Measurements from ENCODE around the gene HOXB8.

The HOXB8 gene

DNA sequence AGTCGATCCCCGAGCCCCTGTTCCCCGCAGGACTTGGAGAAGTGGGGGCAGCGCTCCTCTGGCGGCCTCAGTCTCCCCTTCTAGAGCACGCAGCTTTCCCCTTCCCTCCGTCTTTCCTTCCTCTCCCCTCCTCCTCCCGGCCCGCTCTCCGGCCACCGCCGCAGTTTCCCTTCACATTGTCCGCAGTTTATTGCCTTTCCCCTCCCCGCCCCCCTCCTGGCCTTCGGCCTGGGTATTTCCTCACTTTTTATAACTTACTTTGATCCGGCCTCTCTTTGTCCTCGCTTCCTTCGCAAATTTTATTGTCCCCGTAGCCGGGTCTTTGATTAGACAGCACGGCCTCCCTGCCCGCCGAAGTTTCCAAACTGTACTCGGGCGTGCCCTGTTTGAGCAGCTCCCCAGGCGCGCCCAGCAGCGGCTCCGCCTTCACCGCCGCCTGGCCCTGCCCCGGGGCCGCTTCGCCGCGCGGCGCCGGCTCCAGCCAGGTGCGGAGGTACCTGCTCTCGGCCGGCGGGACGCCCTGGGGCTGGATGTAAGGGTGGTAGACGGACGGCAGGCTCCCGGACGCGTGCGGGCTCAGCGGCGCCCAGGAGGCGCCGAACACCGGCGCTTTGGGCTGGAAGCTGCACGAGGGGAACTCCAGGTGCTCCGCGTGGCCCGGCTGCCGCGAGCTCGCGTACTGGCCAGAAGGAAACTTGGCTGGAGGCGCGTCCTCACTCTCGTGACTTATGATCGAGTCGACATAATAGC lies 10.6 kb upstream of the HOXB8 start:
- DNase-seq (ENCODE audit: extremely low spot score, insufficient read length, low read depth), result no peak
- peak; percentile 15 for FAIRE-seq

DNA sequence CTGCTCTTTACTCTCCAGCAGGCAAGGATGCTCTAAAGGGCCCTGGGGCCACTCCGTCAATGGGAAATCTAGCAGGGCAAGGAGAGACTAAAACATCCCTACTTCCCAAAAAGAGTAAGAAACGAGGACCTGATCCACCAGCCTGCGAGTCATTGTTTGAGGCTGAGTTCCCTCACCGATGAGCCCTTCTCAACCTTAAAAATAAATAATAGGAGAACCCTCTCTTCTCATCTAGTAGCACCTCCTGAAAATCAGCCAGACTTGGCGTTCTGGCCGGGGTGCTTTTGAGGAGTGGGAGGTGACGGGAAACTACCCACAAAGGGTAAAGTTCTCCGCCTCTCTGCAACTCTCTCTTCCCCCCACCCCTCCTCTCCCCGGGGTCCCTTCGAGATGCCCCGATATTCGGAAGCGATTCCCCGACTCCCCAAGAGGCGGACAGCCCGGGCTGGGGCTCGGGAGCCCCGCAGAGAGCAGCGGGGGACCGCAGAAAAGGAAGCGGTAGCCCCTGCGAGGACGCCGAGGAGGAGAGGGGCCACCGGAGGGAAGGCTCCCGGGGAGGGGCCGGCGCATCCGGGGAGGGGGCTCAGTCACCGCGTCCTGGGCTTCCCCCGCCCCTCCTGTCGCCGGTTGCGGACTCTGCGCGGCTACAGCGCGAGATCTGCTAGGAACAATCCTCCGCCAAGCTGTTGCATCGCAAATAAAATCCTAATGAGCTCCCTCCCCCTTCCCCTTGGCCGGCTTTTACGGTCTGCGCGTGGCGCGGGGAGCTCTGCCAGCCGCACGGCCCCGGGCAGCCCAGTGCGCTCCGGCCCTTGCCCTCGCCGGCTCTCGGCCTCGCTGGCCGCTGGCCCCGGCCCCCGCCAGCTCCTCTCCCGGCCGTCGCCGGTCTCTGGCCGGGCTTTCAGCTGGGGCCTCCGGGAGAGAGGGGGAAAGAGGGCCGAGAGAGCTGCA lies 9.7 kb upstream of the HOXB8 start:
- DNase-seq (ENCODE audit: extremely low spot score, insufficient read length, low read depth) (no peak), FAIRE-seq (no peak)

DNA sequence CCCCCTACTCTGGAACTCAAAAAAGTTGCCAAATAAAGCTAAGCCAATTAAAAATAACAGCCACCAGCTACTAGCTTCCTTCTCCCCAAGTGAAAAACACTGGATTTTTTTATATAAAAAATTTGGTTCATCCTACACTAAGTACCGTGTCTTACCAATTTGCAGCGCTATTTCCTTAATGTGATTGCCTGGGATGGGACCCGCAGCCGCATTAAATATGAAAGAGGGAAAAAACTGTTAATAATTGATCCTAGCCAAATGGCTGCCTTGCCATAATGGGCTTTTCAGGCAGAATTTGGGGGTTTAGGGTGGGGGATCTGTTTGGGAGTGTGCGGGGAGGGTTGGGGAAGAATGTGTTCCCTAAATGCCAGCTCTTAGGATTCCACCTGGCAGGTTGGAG lies 9.0 kb upstream of the HOXB8 start:
- DNase-seq (ENCODE audit: extremely low spot score, insufficient read length, low read depth), result no peak
- no peak for FAIRE-seq

DNA sequence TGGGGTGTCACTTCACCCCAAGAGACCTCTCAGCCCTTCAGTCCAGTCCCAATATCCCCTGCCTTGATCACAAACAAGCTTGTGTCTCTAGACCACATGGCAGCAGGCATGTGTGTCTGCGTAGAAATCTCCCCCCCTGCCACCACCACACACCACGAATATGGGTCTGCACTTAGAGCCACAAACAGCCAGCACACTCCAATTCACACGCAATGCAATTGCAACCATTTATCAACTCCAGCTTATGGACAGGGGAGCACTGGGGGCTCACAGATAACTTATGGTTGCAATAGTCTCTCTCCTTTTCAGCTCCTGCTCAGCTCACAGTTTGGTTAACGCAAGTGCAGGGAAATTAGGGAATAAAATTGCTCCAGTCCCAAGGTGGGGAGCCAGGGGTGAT lies 8.5 kb upstream of the HOXB8 start:
- FAIRE-seq, result no peak
- no peak for DNase-seq (ENCODE audit: extremely low spot score, insufficient read length, low read depth)

DNA sequence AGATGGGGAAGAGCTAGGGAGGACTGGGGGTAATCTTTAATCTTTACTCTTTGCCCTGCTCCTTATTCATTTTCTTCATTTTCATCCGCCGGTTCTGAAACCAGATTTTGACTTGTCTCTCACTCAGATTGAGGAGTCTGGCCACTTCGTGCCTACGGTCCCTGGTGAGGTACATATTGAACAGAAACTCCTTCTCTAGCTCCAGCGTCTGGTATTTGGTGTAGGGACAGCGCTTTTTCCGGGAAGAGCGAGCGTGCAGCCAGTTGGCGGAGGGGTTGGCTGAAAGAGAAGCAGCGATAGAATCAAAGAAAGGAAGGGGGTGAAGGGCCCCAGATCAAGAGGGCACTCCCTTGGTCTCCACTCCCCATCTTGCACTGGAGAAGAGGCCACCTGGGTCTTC lies 7.8 kb upstream of the HOXB8 start:
- DNase-seq (ENCODE audit: extremely low spot score, insufficient read length, low read depth) (no peak), FAIRE-seq (no peak)

DNA sequence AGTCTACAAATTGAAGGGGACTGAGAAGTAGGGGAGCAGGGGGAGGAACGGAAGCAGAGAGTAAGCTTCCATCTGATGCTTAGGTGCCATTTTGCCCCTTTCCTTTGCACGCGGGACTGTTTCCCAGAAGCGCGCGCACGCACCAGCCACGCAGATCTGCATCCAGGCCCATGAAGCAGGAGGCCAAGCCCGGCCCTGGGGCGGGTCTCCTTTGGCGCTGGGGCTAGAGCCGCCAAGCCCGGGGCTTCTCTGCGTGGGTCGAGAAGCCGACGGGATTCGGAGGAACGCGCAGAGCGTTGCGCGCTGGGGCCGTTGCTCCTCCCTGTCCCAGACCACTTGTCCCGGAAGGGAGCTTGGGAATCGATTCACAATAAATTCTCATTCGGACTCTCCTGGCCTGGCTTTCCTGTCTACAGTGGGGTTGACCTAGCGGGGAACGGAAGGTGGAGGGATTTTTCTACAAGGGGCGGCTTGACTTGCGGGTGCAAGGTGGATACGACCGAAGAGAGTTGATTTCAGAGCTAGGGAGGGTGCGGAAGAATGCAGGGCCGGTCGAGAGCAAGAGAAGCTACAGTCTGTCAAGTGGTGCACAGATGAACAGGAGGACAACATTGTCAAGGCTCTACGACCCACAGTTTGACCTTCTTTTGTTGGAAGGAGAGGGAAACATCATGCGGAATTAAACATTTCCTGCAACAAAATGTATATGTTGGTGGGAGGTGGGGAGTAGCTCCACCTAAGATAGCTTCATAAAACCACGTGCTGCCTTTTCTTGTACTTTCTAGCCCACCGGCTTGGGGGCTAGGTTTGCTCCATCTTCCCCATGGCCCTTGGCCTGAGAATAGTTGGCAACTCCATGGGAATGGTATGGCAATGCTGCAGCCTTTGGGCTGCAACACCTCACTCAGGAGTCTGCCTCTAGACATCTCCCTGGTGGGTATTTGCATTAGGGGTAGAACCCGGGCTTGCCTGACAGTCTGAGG lies 6.6 kb upstream of the HOXB8 start:
- FAIRE-seq, result no peak
- no peak for DNase-seq (ENCODE audit: extremely low spot score, insufficient read length, low read depth)

DNA sequence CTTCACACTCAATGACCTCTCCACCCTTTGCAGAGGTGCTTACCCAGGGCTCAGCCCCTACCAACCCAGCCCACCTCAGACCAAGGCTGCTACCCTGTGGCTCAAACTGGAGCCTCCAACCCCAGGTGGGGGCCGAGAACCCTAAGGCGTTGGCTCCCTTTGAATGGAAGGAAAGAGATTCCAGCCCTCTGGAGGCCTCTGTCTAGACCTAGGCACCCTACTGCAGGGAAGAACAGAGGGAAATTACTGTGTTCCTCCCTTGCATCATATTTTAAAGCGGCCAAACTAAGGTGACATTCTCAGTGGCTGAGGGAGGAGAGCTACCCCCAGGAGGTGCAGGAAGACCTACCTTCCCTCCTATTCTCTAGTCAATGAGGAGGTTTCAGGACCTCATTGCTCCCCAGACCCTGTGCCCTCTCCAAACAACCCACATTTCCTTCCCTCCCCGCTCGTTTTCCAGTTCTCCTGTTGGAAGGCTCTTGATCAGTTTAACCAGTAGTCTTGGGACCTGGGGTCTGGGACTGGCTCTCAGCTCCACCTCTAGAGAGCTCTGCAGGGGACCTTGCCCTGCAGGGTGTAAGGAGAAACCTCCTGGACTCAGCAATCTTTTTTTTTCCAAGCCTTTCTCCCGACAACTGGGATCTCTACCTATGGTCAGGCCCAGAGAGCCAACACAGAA lies 5.5 kb upstream of the HOXB8 start:
- DNase-seq (ENCODE audit: extremely low spot score, insufficient read length, low read depth), result no peak
- FAIRE-seq, result no peak

DNA sequence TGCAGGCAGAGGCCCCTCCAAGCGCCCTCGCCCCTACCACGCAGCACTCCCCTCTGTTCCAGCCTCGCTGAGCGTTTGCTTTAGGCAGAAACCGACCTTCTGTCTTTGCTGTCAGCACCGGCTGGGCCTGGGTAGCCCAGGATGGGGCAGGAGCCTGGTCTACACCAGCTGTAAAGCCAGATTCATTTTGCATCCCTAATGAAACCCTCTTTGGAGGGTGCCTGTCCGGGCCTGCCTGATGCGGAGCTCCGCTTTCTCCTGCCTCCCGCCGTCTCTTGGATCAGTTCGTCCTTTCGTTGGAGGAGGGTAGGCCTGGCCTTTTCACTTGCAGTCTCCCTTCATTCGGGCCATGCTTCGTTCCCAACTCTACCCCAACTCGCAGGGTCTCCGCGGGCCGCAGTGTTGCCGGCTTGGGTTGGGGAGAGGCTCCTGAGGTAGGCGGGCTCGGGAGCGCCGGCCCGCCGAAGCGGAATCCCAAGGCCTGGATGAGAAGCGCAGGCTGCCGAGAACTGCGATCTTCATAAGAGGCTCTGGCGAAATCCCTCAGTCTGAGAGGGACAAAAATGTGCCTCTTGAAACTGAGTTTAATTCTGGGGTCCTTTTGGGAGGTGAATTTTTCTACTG lies 4.8 kb upstream of the HOXB8 start:
- no peak for FAIRE-seq

DNA sequence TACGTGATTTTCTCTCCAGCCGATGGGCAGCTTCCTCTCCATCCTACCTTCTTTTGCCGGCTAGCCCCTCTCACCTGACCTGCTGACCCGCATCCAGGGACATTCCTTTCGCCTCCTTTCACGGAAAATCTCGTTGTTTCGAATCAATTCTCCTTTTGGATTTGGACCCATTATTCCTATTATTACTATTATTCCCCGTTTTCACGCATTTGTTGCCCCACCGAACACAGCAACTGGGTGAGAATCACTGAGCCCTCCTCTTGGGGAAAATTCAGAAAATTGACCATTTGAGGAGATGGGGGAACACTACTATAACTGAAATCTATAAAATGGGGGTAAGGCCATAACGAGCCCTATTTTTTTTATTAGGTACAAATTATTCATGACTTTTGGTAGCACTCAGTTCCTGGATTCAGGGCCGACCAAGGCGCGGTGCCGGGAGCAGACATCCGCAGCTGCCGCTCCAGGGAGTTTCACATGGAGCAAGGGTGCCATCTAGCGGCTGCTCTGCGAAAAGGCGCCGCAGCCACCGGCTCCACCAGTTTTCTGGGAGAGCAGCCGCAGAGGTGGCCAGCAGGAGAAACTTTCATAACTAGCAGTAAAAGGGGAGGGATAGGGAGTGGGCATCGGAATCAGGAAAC lies 3.3 kb upstream of the HOXB8 start:
- FAIRE-seq (peak; percentile 81), DNase-seq (ENCODE audit: extremely low spot score, insufficient read length, low read depth) (peak; percentile 91)

More for the DNA sequence above, 4.8 kb upstream of the HOXB8 start:
- DNase-seq (ENCODE audit: extremely low spot score, insufficient read length, low read depth), result no peak

DNA sequence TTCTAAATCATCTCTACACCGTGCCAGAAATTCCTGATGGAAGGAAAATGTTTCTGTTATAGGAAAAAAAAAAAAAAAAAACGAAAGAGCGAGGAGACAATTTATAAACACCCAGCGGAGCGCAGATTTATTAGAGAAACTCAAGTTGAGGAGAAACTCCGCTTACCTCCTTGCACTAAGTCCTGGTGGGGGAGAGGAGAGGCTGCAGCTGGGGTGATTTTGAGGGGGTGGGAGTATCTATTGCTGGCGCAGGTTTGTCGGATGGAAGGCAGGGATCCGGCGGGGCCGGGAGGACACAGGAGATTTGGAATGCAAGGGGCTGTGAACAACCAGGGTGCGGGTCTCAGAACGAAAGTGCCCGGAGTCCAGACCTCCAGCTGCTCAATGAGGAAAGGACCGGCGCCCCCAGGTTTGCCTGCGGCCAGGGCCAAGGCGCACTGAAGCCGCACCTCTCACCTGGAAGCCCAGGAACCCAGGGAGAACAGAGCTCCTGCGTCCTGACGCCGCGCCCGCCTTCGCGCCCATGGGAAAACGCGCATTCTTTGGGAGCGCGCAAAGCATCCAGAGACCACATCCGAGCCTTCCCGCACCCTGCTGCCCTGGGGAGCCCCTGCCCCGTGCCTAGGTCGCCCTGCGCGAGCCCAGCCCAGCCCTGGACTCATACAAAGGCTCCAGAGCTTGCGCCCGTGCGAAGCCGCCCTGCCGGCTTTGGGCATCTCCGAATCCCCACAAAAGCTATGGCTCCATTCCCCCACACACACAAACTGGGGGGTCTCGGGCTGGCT lies 2.6 kb upstream of the HOXB8 start:
- FAIRE-seq (no peak), DNase-seq (ENCODE audit: extremely low spot score, insufficient read length, low read depth) (no peak)

DNA sequence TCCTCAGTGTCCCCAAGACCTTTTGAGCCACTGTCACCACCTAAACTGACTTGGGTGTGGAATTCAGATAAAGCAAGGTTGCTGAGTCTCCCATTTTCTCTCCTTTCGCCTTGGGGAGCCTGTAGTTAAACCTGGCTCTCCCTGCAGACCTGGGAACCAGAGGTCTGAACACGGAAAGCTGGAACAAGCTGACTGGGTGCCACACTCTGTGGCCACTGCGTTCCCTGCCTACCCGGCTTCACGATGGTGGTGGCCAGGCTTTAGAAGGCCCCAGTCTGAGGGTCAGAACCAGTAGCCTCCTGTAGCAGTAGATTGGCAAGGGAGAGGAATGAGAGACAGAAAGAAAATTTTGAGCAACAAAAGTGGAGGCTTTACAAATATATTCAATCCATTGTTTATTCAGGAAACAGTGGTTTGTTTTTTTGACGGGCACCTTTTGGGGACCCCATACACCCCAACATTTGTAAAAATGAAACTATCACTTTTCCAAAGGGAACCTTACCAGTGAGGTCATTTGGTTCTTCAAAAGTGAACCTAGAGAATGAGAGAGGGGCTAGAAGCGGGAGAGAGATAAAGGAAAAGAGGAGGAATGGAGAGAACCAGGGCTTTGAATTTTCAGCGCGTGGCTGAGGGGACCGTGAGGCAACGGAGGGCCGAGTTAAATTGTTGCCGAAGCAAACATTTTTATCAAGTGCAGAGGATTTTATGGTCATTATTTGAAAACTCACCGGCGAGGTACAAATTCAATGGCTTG lies 1.8 kb upstream of the HOXB8 start:
- DNase-seq (ENCODE audit: extremely low spot score, insufficient read length, low read depth), result no peak
- FAIRE-seq, result no peak

DNA sequence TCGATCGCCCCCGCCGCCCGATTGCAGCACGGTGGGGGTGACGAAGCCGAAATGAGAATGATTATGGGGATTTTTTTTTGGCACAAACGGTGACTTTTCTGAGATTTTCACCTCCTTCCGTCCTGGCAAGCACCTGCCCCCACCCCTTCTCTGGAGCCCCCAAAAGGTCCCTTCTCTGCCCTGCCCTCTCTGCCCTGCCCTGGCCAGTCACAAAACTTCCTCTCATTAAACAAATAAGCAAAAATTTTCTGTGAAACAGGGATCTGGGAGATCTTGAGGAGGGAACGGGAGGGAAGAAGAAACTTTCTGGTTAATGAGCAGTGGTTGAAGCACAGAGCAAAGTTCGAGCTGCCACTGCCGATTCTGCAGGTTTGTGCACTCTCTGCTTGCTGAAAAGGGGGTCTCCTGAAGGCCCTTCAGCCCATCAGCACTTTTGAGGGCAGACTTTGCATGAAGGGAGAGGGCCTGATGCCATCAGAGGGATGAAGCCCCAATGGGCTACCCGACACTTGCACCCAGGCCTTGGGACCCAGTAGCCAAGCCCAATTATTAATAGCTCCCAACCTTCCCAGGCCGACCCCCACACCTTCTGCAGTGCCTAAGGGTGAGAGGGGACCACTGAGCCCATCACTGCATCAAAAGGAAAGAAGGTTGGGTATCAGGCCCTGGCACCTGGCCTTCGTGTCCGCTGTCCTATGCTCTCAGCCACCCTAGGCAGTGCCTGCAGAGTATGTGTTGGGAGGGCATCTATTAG lies 1.0 kb upstream of the HOXB8 start:
- no peak for FAIRE-seq
- DNase-seq (ENCODE audit: extremely low spot score, insufficient read length, low read depth), result no peak

DNA sequence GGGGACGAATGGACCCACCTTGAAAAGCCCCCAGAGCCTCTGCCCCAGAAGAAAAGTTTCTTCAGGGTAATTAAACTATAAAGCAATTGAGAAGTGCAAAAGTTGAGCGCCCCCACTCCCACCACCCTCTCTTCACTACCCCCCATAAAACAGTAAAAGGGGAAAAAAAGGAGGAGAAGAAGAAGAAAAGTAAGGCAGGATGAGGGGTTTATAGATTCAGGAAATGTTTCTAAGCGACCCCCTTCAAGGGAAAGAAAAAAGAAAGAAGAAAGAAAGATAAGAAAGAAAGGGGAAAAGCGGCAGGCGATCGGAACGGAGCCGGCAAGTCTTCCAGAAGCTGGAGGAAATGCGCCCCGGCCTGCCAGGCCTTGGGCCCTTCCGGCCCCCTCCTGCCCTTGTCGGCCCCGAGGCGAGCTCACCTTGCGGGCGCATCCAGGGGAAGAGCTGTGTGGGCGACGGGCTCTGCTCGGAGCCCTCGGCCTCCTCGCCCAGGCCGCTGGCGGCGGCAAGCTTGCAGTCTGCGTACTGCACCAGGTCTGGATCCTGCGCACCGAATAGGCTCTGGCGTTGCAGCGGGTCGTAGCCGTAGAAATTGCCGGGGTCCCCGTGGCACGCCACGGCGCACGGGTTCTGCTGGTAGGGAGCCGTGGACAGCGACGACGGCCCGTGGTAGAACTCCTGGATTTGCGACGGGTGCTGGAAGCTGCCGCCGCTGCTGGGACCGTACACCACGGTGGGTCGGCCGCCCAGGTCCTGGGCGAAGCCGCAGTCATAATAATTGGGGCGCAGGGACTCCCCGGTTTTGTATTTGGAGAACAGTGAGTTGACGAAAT lies 1.0 kb downstream of the HOXB8 start:
- no peak for FAIRE-seq
- DNase-seq (ENCODE audit: extremely low spot score, insufficient read length, low read depth), result no peak

DNA sequence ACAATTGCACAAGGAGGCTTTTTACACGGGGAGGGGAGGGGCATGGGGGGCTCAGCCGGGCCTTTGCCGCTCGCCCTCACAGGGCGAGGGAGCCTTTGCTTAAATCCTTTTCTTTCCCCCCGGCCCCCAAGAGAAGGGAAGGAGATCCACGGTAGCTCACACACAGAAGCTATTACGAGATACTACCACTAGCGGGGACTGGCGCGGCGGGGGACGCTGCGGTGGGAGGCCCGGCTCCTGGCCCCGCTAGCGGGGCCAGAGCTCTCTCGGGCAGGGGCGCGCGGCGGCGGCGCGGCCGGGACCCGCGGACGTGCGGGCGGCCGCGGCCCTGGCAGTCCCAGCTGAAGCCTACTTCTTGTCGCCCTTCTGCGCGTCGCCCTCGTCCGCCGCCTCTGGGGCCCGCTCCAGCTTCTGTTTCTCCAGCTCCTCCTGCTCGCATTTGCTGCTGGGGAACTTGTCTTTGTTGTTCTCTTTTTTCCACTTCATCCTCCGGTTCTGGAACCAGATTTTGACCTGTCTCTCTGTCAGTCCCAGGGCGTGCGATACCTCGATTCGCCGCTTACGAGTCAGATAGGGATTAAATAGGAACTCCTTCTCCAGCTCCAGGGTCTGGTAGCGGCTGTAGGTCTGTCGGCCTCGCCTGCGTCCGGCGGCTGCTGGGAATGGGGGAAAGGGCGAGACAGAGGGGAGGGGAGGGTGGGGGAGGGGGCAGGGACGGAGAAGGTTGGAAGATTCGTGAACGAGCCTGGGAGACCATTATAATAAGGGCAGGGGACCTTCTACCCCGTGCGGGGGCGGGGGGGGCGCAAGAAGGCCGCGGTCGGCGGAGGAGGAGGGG lies 2.0 kb downstream of the HOXB8 start:
- FAIRE-seq (peak; percentile 52), DNase-seq (ENCODE audit: extremely low spot score, insufficient read length, low read depth) (no peak)

DNA sequence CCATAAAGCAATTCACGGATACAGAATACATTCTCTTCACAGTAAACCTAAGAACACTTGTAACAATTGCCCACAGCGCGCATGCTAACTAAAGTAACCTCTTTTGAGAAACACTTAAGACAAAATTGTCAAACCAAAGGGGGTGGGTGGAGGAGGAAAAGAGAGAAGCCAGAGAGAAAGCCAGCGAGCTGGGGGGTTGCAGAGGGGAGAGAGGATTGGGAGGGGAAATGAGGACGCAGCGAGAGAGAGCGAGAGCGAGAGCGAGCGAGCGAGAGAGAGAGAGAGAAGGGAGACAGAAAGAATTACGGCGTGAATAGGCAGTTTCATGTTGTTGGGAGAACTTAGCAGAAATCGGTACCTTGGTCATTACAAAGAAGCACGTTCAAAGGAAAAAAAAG lies 2.6 kb downstream of the HOXB8 start:
- no peak for DNase-seq (ENCODE audit: extremely low spot score, insufficient read length, low read depth)
- no peak for FAIRE-seq
